ENCODE results near the gene TCN2.
"Not testable (repeated sequence)": the region's sequence is repeated elsewhere in the genome, so short reads cannot be mapped to it uniquely, and the experiment has no call there.

TCN2 gene

DNA sequence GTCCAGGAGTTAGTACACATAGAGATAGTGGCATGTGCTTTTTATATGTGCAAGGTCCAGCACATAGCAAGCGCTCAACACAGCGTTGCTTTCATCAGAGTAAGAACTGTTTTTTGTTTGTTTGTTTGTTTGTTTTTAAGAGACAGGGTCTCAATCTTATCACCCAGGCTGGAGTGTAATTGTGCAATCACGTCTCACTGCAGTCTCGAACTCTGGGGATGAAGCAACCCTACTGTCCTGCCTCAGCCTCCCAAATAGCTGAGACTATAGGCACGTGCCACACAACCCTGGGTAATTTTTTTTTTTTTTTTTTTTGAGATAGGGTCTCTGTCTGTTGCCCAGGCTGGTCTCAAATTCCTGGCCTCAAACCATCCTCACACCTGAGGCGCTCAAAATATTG, 10.8 kb downstream of the TCN2 start:
- no peak for DNase-seq (ENCODE audit: low read depth)
- TF ChIP-seq, protein P1, sequence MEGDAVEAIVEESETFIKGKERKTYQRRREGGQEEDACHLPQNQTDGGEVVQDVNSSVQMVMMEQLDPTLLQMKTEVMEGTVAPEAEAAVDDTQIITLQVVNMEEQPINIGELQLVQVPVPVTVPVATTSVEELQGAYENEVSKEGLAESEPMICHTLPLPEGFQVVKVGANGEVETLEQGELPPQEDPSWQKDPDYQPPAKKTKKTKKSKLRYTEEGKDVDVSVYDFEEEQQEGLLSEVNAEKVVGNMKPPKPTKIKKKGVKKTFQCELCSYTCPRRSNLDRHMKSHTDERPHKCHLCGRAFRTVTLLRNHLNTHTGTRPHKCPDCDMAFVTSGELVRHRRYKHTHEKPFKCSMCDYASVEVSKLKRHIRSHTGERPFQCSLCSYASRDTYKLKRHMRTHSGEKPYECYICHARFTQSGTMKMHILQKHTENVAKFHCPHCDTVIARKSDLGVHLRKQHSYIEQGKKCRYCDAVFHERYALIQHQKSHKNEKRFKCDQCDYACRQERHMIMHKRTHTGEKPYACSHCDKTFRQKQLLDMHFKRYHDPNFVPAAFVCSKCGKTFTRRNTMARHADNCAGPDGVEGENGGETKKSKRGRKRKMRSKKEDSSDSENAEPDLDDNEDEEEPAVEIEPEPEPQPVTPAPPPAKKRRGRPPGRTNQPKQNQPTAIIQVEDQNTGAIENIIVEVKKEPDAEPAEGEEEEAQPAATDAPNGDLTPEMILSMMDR (IDR thresholded peaks at IDR 0.05; ENCODE audit: insufficient read depth, low read depth, low read length, missing control alignments): no peak
- no peak overlapping the region for H3K4me3 ChIP-seq (ENCODE audit: low read length)

DNA sequence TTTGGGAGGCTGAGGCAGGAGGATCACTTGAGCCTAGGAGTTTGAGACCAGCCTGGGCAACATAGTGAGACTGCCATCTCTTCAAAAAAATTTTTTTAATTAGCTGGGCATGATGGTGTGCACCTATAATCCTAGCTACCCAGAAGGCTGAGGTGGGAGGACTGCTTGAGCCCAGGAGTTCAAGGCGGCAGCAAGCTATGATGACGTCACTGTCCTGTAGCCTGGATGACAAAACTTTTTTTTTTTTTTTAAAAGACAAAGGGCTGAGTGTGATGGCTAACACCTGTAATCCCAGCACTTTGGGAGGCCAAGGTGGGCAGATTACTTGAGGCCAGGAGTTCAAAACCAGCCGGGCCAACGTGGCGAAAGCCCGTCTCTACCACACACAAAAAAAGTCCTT, 12.9 kb downstream of the TCN2 start:
- H3K4me3 ChIP-seq (ENCODE audit: low read length); DNase-seq (ENCODE audit: low read depth): not testable (repeated sequence)

DNA sequence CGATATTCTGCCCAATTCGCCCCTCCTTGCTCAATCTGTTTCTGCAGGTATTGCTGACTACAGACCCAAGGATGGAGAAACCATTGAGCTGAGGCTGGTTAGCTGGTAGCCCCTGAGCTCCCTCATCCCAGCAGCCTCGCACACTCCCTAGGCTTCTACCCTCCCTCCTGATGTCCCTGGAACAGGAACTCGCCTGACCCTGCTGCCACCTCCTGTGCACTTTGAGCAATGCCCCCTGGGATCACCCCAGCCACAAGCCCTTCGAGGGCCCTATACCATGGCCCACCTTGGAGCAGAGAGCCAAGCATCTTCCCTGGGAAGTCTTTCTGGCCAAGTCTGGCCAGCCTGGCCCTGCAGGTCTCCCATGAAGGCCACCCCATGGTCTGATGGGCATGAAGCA, 19.4 kb downstream of the TCN2 start:
- H3K4me3 ChIP-seq (ENCODE audit: low read length): no peak overlapping the region
- no peak for DNase-seq (ENCODE audit: low read depth)
- TF ChIP-seq, protein P1 (IDR thresholded peaks at IDR 0.05; ENCODE audit: insufficient read depth, low read depth, low read length, missing control alignments): no peak

DNA sequence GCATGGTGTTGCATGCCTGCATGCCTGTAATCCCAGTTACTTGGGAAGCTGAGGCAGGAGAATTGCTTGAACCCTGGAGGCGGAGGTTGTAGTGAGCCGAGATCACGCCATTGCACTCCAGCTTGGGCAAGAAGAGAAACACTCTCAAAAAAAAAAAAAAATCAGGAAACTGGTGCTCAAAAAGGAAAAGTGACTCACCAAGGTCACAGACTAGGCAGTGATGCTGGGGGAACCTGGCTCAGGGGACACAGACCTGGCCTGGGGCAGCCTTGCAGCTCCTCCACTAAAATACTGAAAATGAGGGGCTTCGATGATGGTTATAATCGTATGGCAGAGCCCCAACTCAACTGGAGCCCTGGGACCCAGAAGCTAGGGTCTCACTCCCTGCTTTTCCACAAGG, 20.5 kb downstream of the TCN2 start:
- TF ChIP-seq, protein P1 (IDR thresholded peaks at IDR 0.05; ENCODE audit: insufficient read depth, low read depth, low read length, missing control alignments): no peak
- DNase-seq (ENCODE audit: low read depth): no peak
- H3K4me3 ChIP-seq (ENCODE audit: low read length): no peak overlapping the region

DNA sequence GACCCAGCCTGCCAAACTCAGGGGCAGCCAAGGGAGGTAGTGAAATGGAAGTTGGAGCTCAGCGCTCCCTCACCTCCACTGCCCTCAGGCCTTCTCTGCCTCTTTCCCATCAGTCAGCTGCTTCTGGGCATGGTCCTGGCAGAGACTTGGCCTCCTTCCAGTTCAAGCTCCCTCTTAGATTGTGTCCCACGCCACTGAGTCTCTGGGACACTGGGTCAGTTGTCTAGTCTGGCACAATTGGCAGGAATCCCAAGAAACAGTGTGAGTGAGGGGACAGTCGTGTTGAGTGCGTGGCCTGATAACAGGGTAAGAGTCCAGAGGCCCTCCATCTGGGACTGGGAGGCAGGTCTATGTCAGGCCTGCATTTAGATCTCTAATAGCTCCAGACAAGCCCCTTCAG, 21.5 kb downstream of the TCN2 start:
- no peak for DNase-seq (ENCODE audit: low read depth)
- TF ChIP-seq, protein P1 (IDR thresholded peaks at IDR 0.05; ENCODE audit: insufficient read depth, low read depth, low read length, missing control alignments): no peak
- no peak overlapping the region for H3K4me3 ChIP-seq (ENCODE audit: low read length)

DNA sequence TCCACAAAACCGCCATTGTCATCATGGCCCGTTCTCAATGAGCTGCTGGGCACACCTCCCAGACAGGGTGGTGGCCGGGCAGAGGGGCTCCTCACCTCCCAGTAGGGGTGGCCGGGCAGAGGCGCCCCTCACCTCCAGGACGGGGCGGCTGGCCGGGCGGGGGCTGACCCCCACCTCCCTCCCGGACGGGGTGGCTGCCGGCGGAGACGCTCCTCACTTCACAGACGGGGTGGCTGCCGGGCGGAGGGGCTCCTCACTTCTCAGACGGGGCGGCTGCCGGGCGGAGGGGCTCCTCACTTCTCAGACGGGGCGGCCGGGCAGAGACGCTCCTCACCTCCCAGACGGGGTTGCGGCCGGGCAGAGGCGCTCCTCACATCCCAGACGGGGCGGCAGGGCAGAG, 24.5 kb downstream of the TCN2 start:
- DNase-seq (ENCODE audit: low read depth); H3K4me3 ChIP-seq (ENCODE audit: low read length): not testable (repeated sequence)

DNA sequence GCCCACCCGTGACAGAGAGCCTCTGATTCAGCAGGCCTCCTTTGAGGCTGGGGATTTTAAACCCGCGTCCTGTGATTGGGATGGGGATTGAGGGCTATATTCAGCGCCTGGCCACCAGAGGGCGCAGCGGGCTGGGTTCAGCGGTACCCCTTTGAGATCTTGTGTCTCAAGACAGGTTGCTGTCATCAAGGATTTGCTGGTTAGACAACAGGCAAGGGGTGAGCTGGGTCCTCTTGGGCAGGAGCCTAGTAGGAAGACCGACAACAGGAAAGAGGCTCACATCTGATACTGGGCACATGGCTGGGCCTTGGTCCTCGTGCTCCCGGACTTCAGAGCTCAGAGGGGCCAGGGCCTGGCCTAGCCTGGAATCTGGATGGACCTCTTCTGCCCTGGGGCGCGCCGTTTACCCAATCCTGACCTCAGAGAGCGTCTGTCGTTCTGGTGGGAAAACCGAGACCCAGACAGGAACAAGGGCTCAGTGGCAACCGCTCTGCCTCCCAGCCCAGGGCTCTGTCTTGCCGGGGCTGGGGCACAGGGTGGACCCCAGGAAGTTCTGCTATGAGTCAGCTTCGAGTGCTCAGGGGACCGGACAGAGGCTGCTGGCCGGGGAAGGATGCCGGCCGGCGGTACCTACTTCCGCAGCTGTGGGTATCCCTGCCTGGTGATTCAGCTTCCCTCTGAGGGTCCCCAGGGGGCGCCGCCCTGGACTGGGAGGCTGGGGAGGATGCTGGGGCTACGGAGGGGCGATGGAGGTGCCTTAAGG, 27.7 kb downstream of the TCN2 start:
- peak; percentile 89 for DNase-seq (ENCODE audit: low read depth)
- TF ChIP-seq, protein P1 (IDR thresholded peaks at IDR 0.05; ENCODE audit: insufficient read depth, low read depth, low read length, missing control alignments): peak; percentile 91
- peak overlapping the region; percentile 31 for H3K4me3 ChIP-seq (ENCODE audit: low read length)

All from epithelial cell of esophagus (primary cell).